H9 (cell line): ENCODE results near the gene ARHGAP22. TPM values are rescaled to one million over a fixed set of nuclear protein-coding genes. Genes with fewer than 3 reads are reported as not detected.

Experiments used
- DNase-seq: peaks from one replicate; pipeline ENCODE4 v3.0.0-alpha.2; 2017
- H2AFZ ChIP-seq: one replicate; pipeline ENCODE4 v1.6.1; 2013; ENCODE audit warnings: mild to moderate bottlenecking, low read length, control low read depth, moderate library complexity
- H2AK5ac ChIP-seq: 2 replicates; pipeline ENCODE4 v1.6.1; 2013; ENCODE audit warnings: low read length, control low read depth, mixed read lengths; ENCODE audit not compliant: insufficient read length
- H2BK120ac ChIP-seq: one replicate; pipeline ENCODE4 v1.6.1; 2013; ENCODE audit warnings: low read depth, mild to moderate bottlenecking, low read length, control low read depth, inconsistent platforms; ENCODE audit not compliant: poor library complexity, severe bottlenecking
- H2BK12ac ChIP-seq: 2 replicates; pipeline ENCODE4 v1.6.1; 2013; ENCODE audit warnings: low read length, control low read depth, mixed read lengths, low read depth; ENCODE audit not compliant: insufficient read length
- H2BK15ac ChIP-seq: 2 replicates; pipeline ENCODE4 v1.6.1; 2013; ENCODE audit warnings: low read depth, low read length, control low read depth
- H2BK20ac ChIP-seq: one replicate; pipeline ENCODE4 v1.6.1; 2013; ENCODE audit warnings: low read depth, mild to moderate bottlenecking, low read length, control low read depth, inconsistent platforms; ENCODE audit not compliant: poor library complexity, severe bottlenecking
- H2BK5ac ChIP-seq: 2 replicates; pipeline ENCODE4 v1.6.1; 2013; ENCODE audit warnings: low read length, control low read depth, mixed read lengths; ENCODE audit not compliant: insufficient read length
- H3K14ac ChIP-seq: 2 replicates; pipeline ENCODE4 v1.6.1; 2013; ENCODE audit warnings: low read length, control low read depth; ENCODE audit not compliant: insufficient read depth
- H3K18ac ChIP-seq: 2 replicates; pipeline ENCODE4 v1.6.1; 2013; ENCODE audit warnings: low read depth, mild to moderate bottlenecking, mixed read lengths, low read length, control low read depth; ENCODE audit not compliant: insufficient read length
- H3K23ac ChIP-seq: 2 replicates; pipeline ENCODE4 v1.6.1; 2013; ENCODE audit warnings: low read length, control low read depth, mixed read lengths, low read depth; ENCODE audit not compliant: insufficient read length
- H3K23me2 ChIP-seq: 2 replicates; pipeline ENCODE4 v1.6.1; 2013; ENCODE audit warnings: low read depth, mild to moderate bottlenecking, mixed read lengths, low read length, control low read depth; ENCODE audit not compliant: insufficient read length, poor library complexity, severe bottlenecking
- H3K27ac ChIP-seq: 2 replicates; pipeline ENCODE4 v1.5.1; 2013; ENCODE audit warnings: low read length, control low read depth, mixed read lengths, low read depth; ENCODE audit not compliant: insufficient read length
- H3K27me3 ChIP-seq: 2 replicates; pipeline ENCODE4 v1.6.1; 2013; ENCODE audit warnings: low read length, control low read depth, inconsistent platforms; ENCODE audit not compliant: insufficient read depth
- H3K4ac ChIP-seq: 2 replicates; pipeline ENCODE4 v1.6.1; 2013; ENCODE audit warnings: low read depth, mild to moderate bottlenecking, control low read depth, inconsistent platforms, low read length, moderate library complexity
- H3K4me1 ChIP-seq: 2 replicates; pipeline ENCODE4 v1.6.1; 2013; ENCODE audit warnings: low read length, control low read depth, inconsistent platforms; ENCODE audit not compliant: insufficient read depth
- H3K4me2 ChIP-seq: 2 replicates; pipeline ENCODE4 v1.6.1; 2013; ENCODE audit warnings: low read length, control low read depth, mixed read lengths; ENCODE audit not compliant: insufficient read length, insufficient read depth
- H3K56ac ChIP-seq: 2 replicates; pipeline ENCODE4 v1.6.1; 2013; ENCODE audit warnings: low read depth, mild to moderate bottlenecking, mixed read lengths, low read length, control low read depth; ENCODE audit not compliant: insufficient read length
- H3K79me1 ChIP-seq: 2 replicates; pipeline ENCODE4 v1.6.1; 2013; ENCODE audit warnings: low read depth, mild to moderate bottlenecking, moderate library complexity, low read length, control low read depth, inconsistent platforms; ENCODE audit not compliant: insufficient read depth, poor library complexity, severe bottlenecking
- H3K79me2 ChIP-seq: 2 replicates; pipeline ENCODE4 v1.6.1; 2013; ENCODE audit warnings: low read length, control low read depth, inconsistent platforms; ENCODE audit not compliant: insufficient read depth
- H3K9ac ChIP-seq: 2 replicates; pipeline ENCODE4 v1.6.1; 2013; ENCODE audit warnings: low read length, control low read depth, mixed read lengths; ENCODE audit not compliant: insufficient read length; ENCODE audit errors: extremely low read depth
- H3K9me3 ChIP-seq: one replicate; pipeline ENCODE4 v1.6.1; 2013; ENCODE audit warnings: low read depth, low read length, inconsistent platforms; ENCODE audit not compliant: control insufficient read depth
- H3T11ph ChIP-seq: one replicate; pipeline ENCODE4 v1.6.1; 2013; ENCODE audit warnings: mild to moderate bottlenecking, low read length, control low read depth, inconsistent platforms
- H4K20me1 ChIP-seq: one replicate; pipeline ENCODE4 v1.6.1; 2013; ENCODE audit not compliant: control insufficient read depth, insufficient read length, insufficient read depth
- H4K5ac ChIP-seq: 2 replicates; pipeline ENCODE4 v1.6.1; 2013; ENCODE audit warnings: low read depth, mild to moderate bottlenecking, mixed read lengths, low read length, control low read depth; ENCODE audit not compliant: insufficient read length
- H4K8ac ChIP-seq: replicated peaks from 2 replicates; pipeline ENCODE4 v1.6.1; 2013; ENCODE audit warnings: low read length, control low read depth, mixed read lengths, low read depth; ENCODE audit not compliant: insufficient read length
- H4K91ac ChIP-seq: 2 replicates; pipeline ENCODE4 v1.6.1; 2013; ENCODE audit warnings: low read depth, mild to moderate bottlenecking, moderate library complexity, mixed read lengths, low read length, control low read depth; ENCODE audit not compliant: insufficient read length
- H3K27ac Mint-ChIP-seq, 3 experiments: 2 replicates in 2 of 3; 3 replicates in 1 of 3; pipeline ENCODE4 v1.8.0; 2020 to 2021; ENCODE audit warnings: mixed read lengths in 3 of 3, mild to moderate bottlenecking in 1 of 3, moderate library complexity in 1 of 3
- H3K27me3 Mint-ChIP-seq: 2 replicates; pipeline ENCODE4 v1.8.0; 2021; ENCODE audit warnings: low read depth, mild to moderate bottlenecking, moderate library complexity, mixed read lengths
- H3K36me3 Mint-ChIP-seq, 3 experiments: 2 replicates in 2 of 3; 3 replicates in 1 of 3; pipeline ENCODE4 v1.8.0; 2020 to 2021; ENCODE audit warnings: low read depth in 3 of 3, mixed read lengths in 3 of 3; ENCODE audit not compliant: insufficient read depth in 1 of 3
- H3K4me1 Mint-ChIP-seq, 2 experiments: 2 replicates each; pipeline ENCODE4 v1.8.0; 2020; ENCODE audit warnings: mixed read lengths in 2 of 2
- H3K4me3 Mint-ChIP-seq, 2 experiments: 2 replicates in 1 of 2; 3 replicates in 1 of 2; pipeline ENCODE4 v1.8.0; 2020 to 2021; ENCODE audit warnings: mild to moderate bottlenecking in 2 of 2, mixed read lengths in 2 of 2, moderate library complexity in 1 of 2
- H3K9me3 Mint-ChIP-seq, 2 experiments: 2 replicates in 1 of 2; 3 replicates in 1 of 2; pipeline ENCODE4 v1.8.0; 2020; ENCODE audit warnings: mild to moderate bottlenecking in 2 of 2, mixed read lengths in 2 of 2, moderate library complexity in 1 of 2
- CTCF ChIP-seq: fragments of 200-600 bp; sonication (generic); conservative IDR thresholded peaks from 3 replicates; pipeline ENCODE4 v1.8.0; 2021; ENCODE audit warnings: antibody characterized with exemption, mild to moderate bottlenecking
- WGBS: extraction: QIAGEN DNeasy Blood & Tissue Kit; methylation state at CpG from one replicate; pipeline ENCODE4 v1.1.7; 2013; ENCODE audit warnings: missing lambda C conversion rate, low lambda C conversion rate, mixed read lengths; ENCODE audit not compliant: insufficient read length; ENCODE audit errors: extremely low coverage; 5-methylcytosine and 5-hydroxymethylcytosine counted together
- total RNA-seq: library from RNA; stranded (reverse); gene quantifications from 2 replicates; pipeline ENCODE4 v1.2.1, GENCODE V29; 2021

The ARHGAP22 gene
- total RNA-seq, 1 experiment from 2014 or later, result 7.4 TPM

GRCh38 chr10:48526011-48526821, 78.7 kb downstream of the ARHGAP22 start:
- TF ChIP-seq CTCF, result no peak
- WGBS, result no CpG with 5 or more reads among the region's 14 CpGs

More at GRCh38 chr10:48526011-48526821, 78.7 kb downstream of the ARHGAP22 start:
- Histone ChIP-seq H2AK5ac (no peak overlapping the region), H3K23ac (no peak overlapping the region), H3K4me2 (no peak overlapping the region), H3K27ac (no peak overlapping the region), H3K4me1 (no peaks in the 10 kb centered on the region), H3K79me1 (no peaks in the 10 kb centered on the region), H2BK12ac (no peak overlapping the region), H4K91ac (no peak overlapping the region), H2AFZ (peak overlapping the region; percentile 44), H2BK120ac (no peak overlapping the region), H3T11ph (no peak overlapping the region), H3K9me3 (no peaks in the 10 kb centered on the region), H2BK15ac (no peak overlapping the region), H3K27me3 (no peaks in the 10 kb centered on the region), H3K14ac (no peak overlapping the region), H3K56ac (no peak overlapping the region), H4K5ac (no peak overlapping the region), H2BK5ac (no peak overlapping the region), H4K20me1 (no peaks in the 10 kb centered on the region), H3K9ac (no peak overlapping the region), H3K4ac (no peak overlapping the region), H4K8ac (no peak overlapping the region), H2BK20ac (no peak overlapping the region), H3K79me2 (no peaks in the 10 kb centered on the region; the same call in 1 of the 2 replicates), H3K23me2 (peaks cover 6% of the 10 kb centered on the region), H3K18ac (no peak overlapping the region)
- Mint-ChIP-seq H3K27ac (peak overlapping the region in 2 of 3 experiments; percentile 9 to 81; a peak in 5 of 7 replicates), H3K27me3 (peaks cover 19% of the 10 kb centered on the region), H3K9me3 (peaks cover 3 to 6% of the 10 kb centered on the region in 2 experiments; a peak in 2 of 5 replicates), H3K4me3 (peak overlapping the region in 1 of 2 experiments; percentile 28; a peak in 1 of 5 replicates), H3K36me3 (peaks cover 0 to 3% (median 0%) of the 10 kb centered on the region in 3 experiments; a peak in 1 of 7 replicates), H3K4me1 (peaks cover 18 to 24% of the 10 kb centered on the region in 2 experiments)
- peak; percentile 20 for DNase-seq
